HepG2 (cell line): ENCODE data around the gene AMY2A. TPM values are rescaled to one million over a fixed set of nuclear protein-coding genes. Genes with fewer than 3 reads are reported as not detected.

Experiments
- ATAC-seq: fragments of 200-7000 bp; cut with Tn5 transposase; 3 replicates; pipeline ENCODE4 v1.9.1; 2020; ENCODE audit warnings: mild to moderate bottlenecking, moderate library complexity
- BruUV-seq: library from RNA; stranded (reverse); fragments of 400-500 nt; replicated peaks from 2 replicates; lab custom pipeline; 2021; lab: Mats Ljungman, UMichigan
- CTCF ChIA-PET: fragments of 300-600 bp; formaldehyde crosslinking; extraction: SDS; loops from one replicate; lab custom pipeline; 2021; ENCODE audit warnings: low total read pairs, inconsistent platforms, low intra/inter-chr PET ratio; lab: Yijun Ruan, JAX
- POLR2A ChIA-PET: fragments of 350-600 bp; sonication (Branson Sonifier 250); formaldehyde crosslinking; loops from one replicate; lab custom pipeline; 2020; ENCODE audit warnings: antibody characterized with exemption, inconsistent platforms; lab: Yijun Ruan, JAX
- DNase-seq: peaks from one replicate; pipeline ENCODE4 v3.0.0-alpha.2; 2015; ENCODE audit warnings: low spot score
- FAIRE-seq: peaks from 3 replicates; lab custom pipeline; 2011; peaks lifted over from hg19 to GRCh38; lab: Jason Lieb, UNC
- H2AFZ ChIP-seq: one replicate; pipeline ENCODE4 v1.6.1; 2011; ENCODE audit warnings: low read length, inconsistent platforms
- H3K27ac ChIP-seq: fragments of 300-600 bp; 3 replicates; pipeline ENCODE4 v1.8.0; 2011; ENCODE audit warnings: mixed run types, mild to moderate bottlenecking, mixed read lengths, low read length, inconsistent platforms; ENCODE audit not compliant: insufficient read depth; ENCODE audit errors: extremely low read length
- H3K27me3 ChIP-seq, 2 experiments: fragments of 200-600 bp in 1 of 2; 2 replicates in 1 of 2; 3 replicates in 1 of 2; pipeline versions ENCODE4 v1.6.0 to v1.8.0; 2011; ENCODE audit warnings: low read length in 2 of 2, mild to moderate bottlenecking in 2 of 2, moderate library complexity in 2 of 2, inconsistent platforms in 1 of 2; ENCODE audit not compliant: insufficient read depth in 2 of 2, control insufficient read depth in 1 of 2
- H3K36me3 ChIP-seq, 2 experiments: fragments of 200-600 bp in 1 of 2; replicated peaks in 1 of 2; 2 replicates in 1 of 2; 3 replicates in 1 of 2; pipeline versions ENCODE4 v1.5.1 to v1.8.0; 2011; ENCODE audit warnings: low read length in 2 of 2, inconsistent platforms in 1 of 2; ENCODE audit not compliant: insufficient read depth in 2 of 2, control insufficient read depth in 1 of 2
- H3K4me1 ChIP-seq: 2 replicates; pipeline ENCODE4 v1.5.1; 2012; ENCODE audit warnings: low read length, inconsistent platforms; ENCODE audit not compliant: insufficient read depth
- H3K4me2 ChIP-seq: 2 replicates; pipeline ENCODE4 v1.6.0; 2011; ENCODE audit warnings: low read depth, low read length, inconsistent platforms
- H3K4me3 ChIP-seq, 3 experiments: fragments of 200-600 bp in 1 of 3; sonication (generic), shearing (Covaris generic) in 1 of 3; replicated peaks in 1 of 3; 2 replicates each; pipeline ENCODE4 v1.5.1; 2011 to 2016; ENCODE audit warnings: low read length in 3 of 3, inconsistent platforms in 2 of 3, low read depth in 2 of 3, mild to moderate bottlenecking in 2 of 3, control low read depth in 1 of 3, mixed read lengths in 1 of 3; ENCODE audit not compliant: insufficient read depth in 1 of 3
- H3K79me2 ChIP-seq: one replicate; pipeline ENCODE4 v1.6.1; 2011; ENCODE audit warnings: low read length, inconsistent platforms; ENCODE audit not compliant: insufficient read depth
- H3K9ac ChIP-seq: 2 replicates; pipeline ENCODE4 v1.6.0; 2011; ENCODE audit warnings: mild to moderate bottlenecking, low read depth, low read length, inconsistent platforms; ENCODE audit not compliant: insufficient read depth
- H3K9me3 ChIP-seq: 2 replicates; pipeline ENCODE4 v1.5.1; 2012; ENCODE audit warnings: mild to moderate bottlenecking, low read length
- H4K20me1 ChIP-seq: 2 replicates; pipeline ENCODE4 v1.6.0; 2011; ENCODE audit warnings: inconsistent platforms, mild to moderate bottlenecking, low read length, moderate library complexity; ENCODE audit not compliant: insufficient read depth
- KAT7 ChIP-seq: IDR thresholded peaks from 2 replicates; pipeline ENCODE4 v1.6.1; 2018; ENCODE audit warnings: borderline replicate concordance, missing compliant biosample characterization
- ZEB1 ChIP-seq: IDR thresholded peaks from 2 replicates; pipeline ENCODE4 v1.6.1; 2012; ENCODE audit warnings: mild to moderate bottlenecking, low read depth, inconsistent platforms; ENCODE audit not compliant: insufficient replicate concordance
- ZNF382 ChIP-seq: sonication (generic); formaldehyde crosslinking; IDR thresholded peaks from 2 replicates; pipeline ENCODE4 v1.5.0; 2020; ENCODE audit warnings: missing genetic modification reagents, mild to moderate bottlenecking, borderline replicate concordance
- ZNF703 ChIP-seq: sonication (generic); formaldehyde crosslinking; IDR thresholded peaks from 2 replicates; pipeline ENCODE4 v1.5.1; 2020; ENCODE audit warnings: missing genetic modification reagents, mild to moderate bottlenecking, moderate library complexity, borderline replicate concordance
- ZNF781 ChIP-seq: sonication (generic); formaldehyde crosslinking; IDR thresholded peaks from 2 replicates; pipeline ENCODE4 v1.5.1; 2020; ENCODE audit warnings: borderline replicate concordance, mild to moderate bottlenecking, missing genetic modification reagents; ENCODE audit errors: not compliant biosample characterization
- WGBS: methylation state at CpG from one replicate; pipeline ENCODE4 v1.1.6; 2017; ENCODE audit warnings: low lambda C conversion rate; 5-methylcytosine and 5-hydroxymethylcytosine counted together
- in situ Hi-C: cut with HindIII; loops from 2 replicates; pipeline ENCODE4 v1.10.0; 2017; ENCODE audit warnings: low pct_unique_long_range_greater_than_20kb; ENCODE audit not compliant: extremely low pct_ligation_motif_present
- intact Hi-C: fragments of 100-400 bp; cut with micrococcal nuclease; formaldehyde crosslinking; loops from one replicate; pipeline ENCODE4 v1.10.0; 2022; ENCODE audit not compliant: unreplicated experiment
- polyA plus RNA-seq, 8 experiments: library from polyadenylated mRNA; depleted of rRNA in 3 of 8; stranded (reverse) in 7 of 8; unstranded in 1 of 8; fragments of >200 nt; fragmentation: Illumina TruSeq in 4 of 8; extraction: Trizol in 4 of 8; gene quantifications; 2 replicates each; pipeline versions ENCODE4 v1.2.1 to v1.2.3, GENCODE V29; 2011 to 2016; ENCODE audit warnings: low read depth in 4 of 8, missing spikeins in 1 of 8, mixed read lengths in 1 of 8; ENCODE audit not compliant: insufficient read depth in 1 of 8
- total RNA-seq, 5 experiments: library from RNA; depleted of rRNA; stranded (reverse); fragments of >200 nt; fragmentation: Illumina TruSeq; extraction: Trizol; gene quantifications; 2 replicates each; pipeline ENCODE4 v1.2.3, GENCODE V29; 2016; ENCODE audit warnings: low read depth in 1 of 5
- TF ChIP-seq, protein P1 (sequence below): sonication (generic); formaldehyde crosslinking; IDR thresholded peaks from 2 replicates; pipeline ENCODE4 v1.5.0; 2020; ENCODE audit warnings: mild to moderate bottlenecking, missing genetic modification reagents
- TF ChIP-seq, protein P2 (sequence below): sonication (generic); formaldehyde crosslinking; IDR thresholded peaks from 2 replicates; pipeline ENCODE4 v1.5.1; 2020; ENCODE audit warnings: mild to moderate bottlenecking, missing genetic modification reagents

AMY2A gene
- total and polyA plus RNA-seq, 2 of the 13 experiments (the other 11 are each of a cell fraction or from before 2014, with no cell fraction given) = not detected

DNA sequence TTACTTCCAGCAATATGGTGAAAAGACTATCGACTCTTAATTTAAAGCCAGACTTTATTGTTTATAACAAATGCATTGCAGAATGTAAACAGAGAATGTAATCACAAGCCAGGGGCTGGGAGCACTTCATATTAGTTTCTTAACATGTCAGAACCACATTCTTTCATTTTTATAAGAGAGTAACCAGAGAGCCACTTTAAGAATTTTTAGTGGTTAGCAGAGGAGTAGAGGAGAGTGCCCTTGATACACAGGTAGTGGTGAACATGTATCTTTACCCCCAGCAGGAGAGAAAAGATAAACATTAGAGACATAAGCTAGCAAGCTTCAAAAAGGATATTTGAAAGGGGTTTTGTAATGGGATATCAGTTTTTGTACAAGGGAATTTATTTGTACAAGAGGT, 34.8 kb upstream of the AMY2A start:
- 0% methylated on average over 1 of the region's 1 CpG for WGBS
- Histone ChIP-seq H3K27me3 (no peaks in the 10 kb centered on the region; a peak in 1 of 5 replicates), H2AFZ (no peak overlapping the region), H3K79me2 (no peaks in the 10 kb centered on the region), H3K4me1 (no peaks in the 10 kb centered on the region), H3K27ac (no peak overlapping the region), H3K4me2 (no peak overlapping the region), H3K36me3 (no peaks in the 10 kb centered on the region), H3K9me3 (no peaks in the 10 kb centered on the region), H3K4me3 (no peak overlapping the region), H4K20me1 (no peaks in the 10 kb centered on the region), H3K9ac (no peak overlapping the region)
- ATAC-seq (no peak), DNase-seq (no peak), FAIRE-seq (no peak)
- intact Hi-C loops = no loop called here
- BruUV-seq = no TSS peak
- POLR2A ChIA-PET = no interaction called here
- TF ChIP-seq ZNF781 (CRISPR knock-in tag) = no peak
- TF ChIP-seq, protein P1, sequence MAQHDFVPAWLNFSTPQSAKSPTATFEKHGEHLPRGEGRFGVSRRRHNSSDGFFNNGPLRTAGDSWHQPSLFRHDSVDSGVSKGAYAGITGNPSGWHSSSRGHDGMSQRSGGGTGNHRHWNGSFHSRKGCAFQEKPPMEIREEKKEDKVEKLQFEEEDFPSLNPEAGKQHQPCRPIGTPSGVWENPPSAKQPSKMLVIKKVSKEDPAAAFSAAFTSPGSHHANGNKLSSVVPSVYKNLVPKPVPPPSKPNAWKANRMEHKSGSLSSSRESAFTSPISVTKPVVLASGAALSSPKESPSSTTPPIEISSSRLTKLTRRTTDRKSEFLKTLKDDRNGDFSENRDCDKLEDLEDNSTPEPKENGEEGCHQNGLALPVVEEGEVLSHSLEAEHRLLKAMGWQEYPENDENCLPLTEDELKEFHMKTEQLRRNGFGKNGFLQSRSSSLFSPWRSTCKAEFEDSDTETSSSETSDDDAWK (CRISPR knock-in tag) = no peak
- TF ChIP-seq KAT7 (CRISPR knock-in tag) = no peak
- no peak for TF ChIP-seq ZNF382 (CRISPR knock-in tag)
- TF ChIP-seq, protein P2, sequence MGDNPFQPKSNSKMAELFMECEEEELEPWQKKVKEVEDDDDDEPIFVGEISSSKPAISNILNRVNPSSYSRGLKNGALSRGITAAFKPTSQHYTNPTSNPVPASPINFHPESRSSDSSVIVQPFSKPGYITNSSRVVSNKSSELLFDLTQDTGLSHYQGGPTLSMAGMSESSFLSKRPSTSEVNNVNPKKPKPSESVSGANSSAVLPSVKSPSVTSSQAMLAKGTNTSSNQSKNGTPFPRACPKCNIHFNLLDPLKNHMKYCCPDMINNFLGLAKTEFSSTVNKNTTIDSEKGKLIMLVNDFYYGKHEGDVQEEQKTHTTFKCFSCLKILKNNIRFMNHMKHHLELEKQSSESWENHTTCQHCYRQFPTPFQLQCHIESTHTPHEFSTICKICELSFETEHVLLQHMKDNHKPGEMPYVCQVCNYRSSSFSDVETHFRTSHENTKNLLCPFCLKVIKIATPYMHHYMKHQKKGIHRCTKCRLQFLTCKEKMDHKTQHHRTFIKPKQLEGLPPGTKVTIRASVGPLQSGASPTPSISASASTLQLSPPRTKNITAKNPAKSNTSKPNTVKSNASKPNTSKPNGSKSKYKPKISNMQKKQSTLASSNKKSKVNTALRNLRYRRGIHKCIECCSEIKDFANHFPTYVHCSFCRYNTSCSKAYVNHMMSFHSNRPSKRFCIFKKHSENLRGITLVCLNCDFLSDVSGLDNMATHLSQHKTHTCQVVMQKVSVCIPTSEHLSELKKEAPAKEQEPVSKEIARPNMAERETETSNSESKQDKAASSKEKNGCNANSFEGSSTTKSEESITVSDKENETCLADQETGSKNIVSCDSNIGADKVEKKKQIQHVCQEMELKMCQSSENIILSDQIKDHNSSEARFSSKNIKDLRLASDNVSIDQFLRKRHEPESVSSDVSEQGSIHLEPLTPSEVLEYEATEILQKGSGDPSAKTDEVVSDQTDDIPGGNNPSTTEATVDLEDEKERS (CRISPR knock-in tag) = no peak
- no peak for TF ChIP-seq ZEB1
- no peak for TF ChIP-seq ZNF703 (CRISPR knock-in tag)
- in situ Hi-C loops = no loop called here
- CTCF ChIA-PET = no interaction called here
